Measurements from ENCODE around the gene LDLR. TPM values are rescaled to one million over a fixed set of nuclear protein-coding genes. Genes with fewer than 3 reads are reported as not detected.
"Not testable (repeated sequence)": the region's sequence is repeated elsewhere in the genome, so short reads cannot be mapped to it uniquely, and the experiment has no call there.

Gene LDLR
- polyA plus RNA-seq, 1 experiment = 49.6 TPM

GRCh38 chr19:11073568-11073967, 15.7 kb upstream of the LDLR start:
- DNase-seq (ENCODE audit: low read depth, low spot score) = no peak
- Histone ChIP-seq H3K27ac (ENCODE audit: low read depth, low read length) (no peak overlapping the region), H3K27me3 (ENCODE audit: control insufficient read depth, insufficient read depth, low read length) (no peaks in the 10 kb centered on the region), H3K4me3 (ENCODE audit: low read depth, low read length) (no peak overlapping the region), H3K9me3 (ENCODE audit: control insufficient read depth, insufficient read depth, low read length) (no peaks in the 10 kb centered on the region)
- POLR2A ChIA-PET = no interaction called here
- CTCF ChIA-PET = no interaction called here
- TF ChIP-seq CTCF (IDR thresholded peaks at IDR 0.05; ENCODE audit: low read depth, low read length) = no peak

- H3K4me3 ChIP-seq (ENCODE audit: low read depth, low read length); H3K9me3 ChIP-seq (ENCODE audit: control insufficient read depth, insufficient read depth, low read length); H3K27ac ChIP-seq (ENCODE audit: low read depth, low read length); POLR2A ChIA-PET; H3K27me3 ChIP-seq (ENCODE audit: control insufficient read depth, insufficient read depth, low read length); DNase-seq (ENCODE audit: low read depth, low spot score): not testable (repeated sequence)
- CTCF ChIA-PET = interaction anchor here (1.2 kb wide), 1 partner anchor 41 kb away, joined by 5 read pairs; no protein-coding TSS in a partner anchor
Measured at GRCh38 chr19:11076792-11077191, 12.5 kb upstream of the LDLR start.

- ChIA-PET POLR2A (no interaction called here), CTCF (no interaction called here)
- TF ChIP-seq CTCF (IDR thresholded peaks at IDR 0.05; ENCODE audit: low read depth, low read length) = no peak
Measured at GRCh38 chr19:11078893-11079292, 10.4 kb upstream of the LDLR start.

GRCh38 chr19:11079999-11080398, 9.3 kb upstream of the LDLR start:
- POLR2A ChIA-PET = interaction anchor here (0.6 kb wide), 1 partner anchor 402 kb away, joined by 5 read pairs; no protein-coding TSS in a partner anchor
- Histone ChIP-seq H3K27ac (ENCODE audit: low read depth, low read length) (no peak overlapping the region), H3K9me3 (ENCODE audit: control insufficient read depth, insufficient read depth, low read length) (no peaks in the 10 kb centered on the region), H3K27me3 (ENCODE audit: control insufficient read depth, insufficient read depth, low read length) (no peaks in the 10 kb centered on the region), H3K4me3 (ENCODE audit: low read depth, low read length) (no peak overlapping the region)
- TF ChIP-seq CTCF (IDR thresholded peaks at IDR 0.05; ENCODE audit: low read depth, low read length) = no peak
- CTCF ChIA-PET = interaction anchor here (0.6 kb wide), 2 partner anchors 9 to 143 kb away, joined by 3 to 8 read pairs; no protein-coding TSS in a partner anchor
- DNase-seq (ENCODE audit: low read depth, low spot score) = no peak

More at GRCh38 chr19:11078893-11079292, 10.4 kb upstream of the LDLR start:
- no peaks in the 10 kb centered on the region for H3K27me3 ChIP-seq (ENCODE audit: control insufficient read depth, insufficient read depth, low read length)
- H3K27ac ChIP-seq (ENCODE audit: low read depth, low read length) = no peak overlapping the region
- H3K9me3 ChIP-seq (ENCODE audit: control insufficient read depth, insufficient read depth, low read length) = no peaks in the 10 kb centered on the region
- no peak overlapping the region for H3K4me3 ChIP-seq (ENCODE audit: low read depth, low read length)
- DNase-seq (ENCODE audit: low read depth, low spot score) = no peak

GRCh38 chr19:11087870-11088505, 1.3 kb upstream of the LDLR start:
- Histone ChIP-seq H3K27ac (ENCODE audit: low read depth, low read length) (peak overlapping the region; percentile 70), H3K9me3 (ENCODE audit: control insufficient read depth, insufficient read depth, low read length) (no peaks in the 10 kb centered on the region; the same call in 1 of the 2 replicates), H3K4me3 (ENCODE audit: low read depth, low read length) (no peak overlapping the region), H3K27me3 (ENCODE audit: control insufficient read depth, insufficient read depth, low read length) (no peaks in the 10 kb centered on the region)
- no peak for TF ChIP-seq CTCF (IDR thresholded peaks at IDR 0.05; ENCODE audit: low read depth, low read length)
- POLR2A ChIA-PET = interaction anchor here (0.5 to 0.7 kb wide), 2 partner anchors 12 to 13 kb away, joined by 4 to 5 read pairs; no protein-coding TSS in a partner anchor
- CTCF ChIA-PET = interaction anchor here (1.6 to 2.1 kb wide), 2 partner anchors 38 to 152 kb away, joined by 4 to 7 read pairs; no protein-coding TSS in a partner anchor
- DNase-seq (ENCODE audit: low read depth, low spot score) = no peak
